Mucosa of descending colon (tissue), 3 donors: ENCODE results near the gene INSIG1. TPM values are rescaled to one million over a fixed set of nuclear protein-coding genes. Genes with fewer than 3 reads are reported as not detected.
A peak's percentile ranks its signal among the peaks of the same experiment; 100 is the strongest.

Source experiments
- ATAC-seq: fragments of 200-7000 bp; cut with Tn5 transposase; one replicate; pipeline ENCODE4 v1.9.1; 2020; ENCODE audit warnings: mild to moderate bottlenecking, moderate library complexity
- DNase-seq, 3 donors: peaks; one replicate each; pipeline ENCODE4 v3.0.0-alpha.2; 2020
- H3K36me3 ChIP-seq: fragments of 200-600 bp; one replicate; pipeline ENCODE4 v1.8.0; 2021; ENCODE audit warnings: low read depth, mild to moderate bottlenecking
- H3K4me1 ChIP-seq: fragments of 200-600 bp; one replicate; pipeline ENCODE4 v1.8.0; 2021; ENCODE audit warnings: low read depth, mild to moderate bottlenecking
- H3K4me3 ChIP-seq: fragments of 200-600 bp; one replicate; pipeline ENCODE4 v1.8.0; 2021; ENCODE audit warnings: mild to moderate bottlenecking
- H3K9me3 ChIP-seq: fragments of 200-600 bp; one replicate; pipeline ENCODE4 v1.8.0; 2021; ENCODE audit warnings: mild to moderate bottlenecking
- intact Hi-C, 2 donors: fragments of 100-400 bp; cut with DNase I in 1 of 2; cut with micrococcal nuclease in 1 of 2; formaldehyde crosslinking; loops; one replicate each; pipeline versions ENCODE4 v1.11.0 to v1.11.1; 2022; cut with DNase I, micrococcal nuclease
- total RNA-seq, 3 donors: library from RNA; stranded (reverse); fragmentation: NEBNext Ultra II Directional in 2 of 3; extraction: Animal tissue kit (Norgen Biotek cat#: 25700) in 2 of 3; gene quantifications; one replicate each; pipeline versions ENCODE4 v1.2.1 to v1.2.4, GENCODE V29; 2021 to 2023
- TF ChIP-seq, protein P1 (sequence below): fragments of 200-600 bp; IDR thresholded peaks from one replicate; pipeline ENCODE4 v1.8.0; 2022; ENCODE audit warnings: antibody characterized with exemption, mild to moderate bottlenecking
- donor health status: DM: no; HTN: no; CAD: no; lungs with moderate emphysema.
- donor health status: DM: no; HTN: no; CAD: no.
- donor health status: DM: no; HTN: yes; CAD: no.

Gene INSIG1
- total RNA-seq, 3 donors from 2014 or later, result 40.1 to 85.1 (median 83.2) TPM

DNA sequence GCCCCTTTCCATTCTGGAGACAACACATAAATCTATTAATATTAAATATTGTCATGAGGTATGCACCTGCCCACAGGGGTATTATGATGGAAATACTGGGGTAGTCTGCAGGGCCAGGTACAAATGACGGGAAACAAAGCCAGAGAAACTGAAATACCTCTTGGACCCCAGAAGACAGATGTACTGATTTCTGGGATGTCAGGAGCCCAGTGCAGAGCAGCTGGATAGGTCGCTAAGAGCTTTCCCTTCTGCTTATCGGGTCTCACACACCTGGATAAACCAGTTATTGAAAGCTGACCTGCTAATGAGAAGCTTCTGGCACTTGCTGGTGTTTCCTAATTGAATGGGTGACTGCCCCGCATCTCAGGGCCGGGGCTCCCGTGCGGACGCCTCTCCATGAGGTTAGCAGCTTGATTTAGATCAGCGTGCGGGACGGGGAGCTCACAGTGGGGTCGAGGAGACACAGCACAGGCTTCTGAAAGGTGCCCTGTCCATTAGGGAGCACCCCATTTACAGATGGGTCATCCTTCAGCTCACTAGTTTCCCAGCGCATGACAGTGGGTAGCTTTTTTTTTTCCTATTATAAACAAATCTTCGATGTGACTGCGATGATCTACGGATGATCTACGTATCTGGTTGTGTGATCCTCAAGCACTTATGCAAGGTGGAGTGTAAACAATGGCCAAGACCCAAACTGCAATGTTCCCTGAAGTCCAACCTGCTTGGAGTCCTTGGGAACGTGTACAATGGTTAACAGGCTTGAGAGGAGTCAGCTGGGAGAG is 1.5 kb upstream of the INSIG1 start:
- intact Hi-C loops, result no loop called here
- peaks cover 24% of the 10 kb centered on the region for H3K4me1 ChIP-seq
- no peaks in the 10 kb centered on the region for H3K9me3 ChIP-seq
- no peak for ATAC-seq
- TF ChIP-seq, protein P1, sequence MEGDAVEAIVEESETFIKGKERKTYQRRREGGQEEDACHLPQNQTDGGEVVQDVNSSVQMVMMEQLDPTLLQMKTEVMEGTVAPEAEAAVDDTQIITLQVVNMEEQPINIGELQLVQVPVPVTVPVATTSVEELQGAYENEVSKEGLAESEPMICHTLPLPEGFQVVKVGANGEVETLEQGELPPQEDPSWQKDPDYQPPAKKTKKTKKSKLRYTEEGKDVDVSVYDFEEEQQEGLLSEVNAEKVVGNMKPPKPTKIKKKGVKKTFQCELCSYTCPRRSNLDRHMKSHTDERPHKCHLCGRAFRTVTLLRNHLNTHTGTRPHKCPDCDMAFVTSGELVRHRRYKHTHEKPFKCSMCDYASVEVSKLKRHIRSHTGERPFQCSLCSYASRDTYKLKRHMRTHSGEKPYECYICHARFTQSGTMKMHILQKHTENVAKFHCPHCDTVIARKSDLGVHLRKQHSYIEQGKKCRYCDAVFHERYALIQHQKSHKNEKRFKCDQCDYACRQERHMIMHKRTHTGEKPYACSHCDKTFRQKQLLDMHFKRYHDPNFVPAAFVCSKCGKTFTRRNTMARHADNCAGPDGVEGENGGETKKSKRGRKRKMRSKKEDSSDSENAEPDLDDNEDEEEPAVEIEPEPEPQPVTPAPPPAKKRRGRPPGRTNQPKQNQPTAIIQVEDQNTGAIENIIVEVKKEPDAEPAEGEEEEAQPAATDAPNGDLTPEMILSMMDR, result no peak
- peak in 1 of 3 donors; percentile 16 for DNase-seq
- H3K4me3 ChIP-seq, result no peak overlapping the region
- H3K36me3 ChIP-seq, result no peaks in the 10 kb centered on the region

DNA sequence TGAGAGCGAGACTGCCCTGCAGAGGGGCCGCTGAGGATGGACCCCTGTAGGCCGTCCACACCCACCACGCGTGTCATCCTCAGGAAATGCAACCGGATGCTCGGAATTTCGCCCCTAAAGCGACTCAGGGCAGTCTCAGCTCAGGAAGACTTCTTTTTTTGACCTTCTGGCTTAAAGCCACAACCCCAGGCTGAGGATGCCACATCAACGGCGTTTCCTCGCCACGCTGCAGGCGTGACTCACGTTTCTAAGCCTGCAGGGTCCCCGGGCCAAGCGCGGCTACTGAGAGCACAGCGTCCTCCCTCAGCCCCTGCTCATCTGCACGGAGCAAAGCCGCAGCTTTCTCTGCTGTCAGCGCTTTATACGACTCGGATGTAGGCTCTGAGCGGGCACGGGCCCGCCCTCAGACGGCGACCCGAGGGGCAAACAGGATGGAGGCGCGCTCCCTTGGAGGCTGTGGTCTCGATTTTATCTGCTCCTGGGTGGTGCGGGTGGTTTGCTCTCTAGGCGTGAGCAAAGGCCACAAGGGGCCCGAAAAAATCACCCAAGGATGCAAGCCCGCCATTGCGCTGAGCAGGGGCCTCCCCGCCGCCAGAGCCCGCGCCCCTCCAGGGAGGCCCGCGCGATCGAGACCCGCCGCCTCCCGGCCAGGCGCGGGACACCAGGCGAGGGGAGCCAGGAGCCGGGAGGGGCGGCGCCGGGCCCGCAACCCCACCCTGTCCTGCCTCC is 726 bp upstream of the INSIG1 start:
- TF ChIP-seq, protein P1, result peak; percentile 18
- H3K4me3 ChIP-seq, result peak overlapping the region; percentile 30
- peaks cover 25% of the 10 kb centered on the region for H3K4me1 ChIP-seq
- H3K36me3 ChIP-seq, result no peaks in the 10 kb centered on the region
- intact Hi-C loops, result no loop called here
- peak; percentile 66 to 88 (median 78) for DNase-seq
- no peaks in the 10 kb centered on the region for H3K9me3 ChIP-seq
- ATAC-seq, result peak; percentile 53

DNA sequence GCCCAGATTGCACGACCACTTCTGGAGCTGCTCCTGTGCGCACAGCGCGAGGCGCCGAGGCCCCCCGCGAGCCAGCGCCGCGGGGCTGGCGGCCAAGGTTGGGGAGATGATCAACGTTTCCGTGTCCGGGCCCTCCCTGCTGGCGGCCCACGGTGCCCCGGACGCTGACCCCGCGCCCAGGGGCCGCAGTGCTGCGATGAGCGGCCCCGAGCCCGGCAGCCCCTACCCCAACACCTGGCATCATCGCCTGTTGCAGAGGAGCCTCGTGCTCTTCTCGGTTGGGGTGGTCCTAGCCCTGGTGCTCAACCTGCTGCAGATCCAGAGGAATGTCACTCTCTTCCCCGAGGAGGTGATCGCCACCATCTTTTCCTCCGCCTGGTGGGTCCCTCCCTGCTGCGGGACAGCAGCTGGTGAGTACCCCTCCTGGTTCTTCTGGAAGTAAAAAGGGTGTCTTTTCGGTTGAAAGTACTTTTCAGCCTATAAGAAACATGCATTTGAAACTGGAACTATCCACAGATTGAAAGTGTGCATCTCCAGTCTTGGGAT is 683 bp downstream of the INSIG1 start:
- no peaks in the 10 kb centered on the region for H3K36me3 ChIP-seq
- H3K9me3 ChIP-seq, result no peaks in the 10 kb centered on the region
- intact Hi-C loops, result no loop called here
- DNase-seq (peak in 2 of 3 donors; percentile 17 to 66), ATAC-seq (peak; percentile 6)
- H3K4me3 ChIP-seq, result peak overlapping the region; percentile 71
- H3K4me1 ChIP-seq, result peaks cover 25% of the 10 kb centered on the region
- TF ChIP-seq, protein P1, result no peak

DNA sequence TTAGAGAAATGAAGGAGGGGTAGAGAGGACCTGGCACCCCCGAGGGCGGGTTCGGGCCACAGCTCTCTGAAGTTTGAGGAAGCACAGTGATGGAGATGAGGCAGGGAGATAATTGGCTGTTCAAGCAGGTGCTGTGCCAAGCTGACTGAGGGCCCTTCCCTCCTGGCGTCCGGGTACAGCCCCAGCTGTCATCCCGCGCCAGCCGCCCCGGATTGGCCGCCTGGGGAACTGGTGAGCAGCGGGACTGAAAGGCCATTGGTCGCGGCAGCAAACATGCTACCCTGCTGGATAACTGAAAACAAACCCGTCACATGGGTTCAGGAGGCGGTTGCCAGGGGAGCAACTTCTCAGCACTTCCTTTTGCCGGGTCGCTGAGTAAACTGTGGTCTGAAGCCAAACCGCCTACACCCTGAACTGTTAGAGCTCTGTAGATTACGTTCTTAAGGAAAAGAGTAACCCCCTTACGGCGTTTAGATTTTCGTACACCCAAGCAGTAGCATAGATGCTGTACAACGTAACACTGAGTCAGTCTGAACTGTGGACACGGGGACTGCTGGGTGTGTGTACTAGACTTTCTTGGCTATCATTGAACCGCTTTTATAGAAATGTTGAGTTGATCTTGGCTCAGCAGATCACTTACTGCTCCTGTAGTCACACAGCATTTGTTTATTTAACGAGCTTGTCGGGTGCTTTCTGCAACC is 1.3 kb downstream of the INSIG1 start:
- Histone ChIP-seq H3K36me3 (no peaks in the 10 kb centered on the region), H3K4me3 (peak overlapping the region; percentile 71), H3K4me1 (peaks cover 25% of the 10 kb centered on the region), H3K9me3 (no peaks in the 10 kb centered on the region)
- peak; percentile 81 for ATAC-seq
- TF ChIP-seq, protein P1, result no peak
- peak; percentile 94 to 98 (median 97) for DNase-seq
- intact Hi-C loops, result no loop called here

DNA sequence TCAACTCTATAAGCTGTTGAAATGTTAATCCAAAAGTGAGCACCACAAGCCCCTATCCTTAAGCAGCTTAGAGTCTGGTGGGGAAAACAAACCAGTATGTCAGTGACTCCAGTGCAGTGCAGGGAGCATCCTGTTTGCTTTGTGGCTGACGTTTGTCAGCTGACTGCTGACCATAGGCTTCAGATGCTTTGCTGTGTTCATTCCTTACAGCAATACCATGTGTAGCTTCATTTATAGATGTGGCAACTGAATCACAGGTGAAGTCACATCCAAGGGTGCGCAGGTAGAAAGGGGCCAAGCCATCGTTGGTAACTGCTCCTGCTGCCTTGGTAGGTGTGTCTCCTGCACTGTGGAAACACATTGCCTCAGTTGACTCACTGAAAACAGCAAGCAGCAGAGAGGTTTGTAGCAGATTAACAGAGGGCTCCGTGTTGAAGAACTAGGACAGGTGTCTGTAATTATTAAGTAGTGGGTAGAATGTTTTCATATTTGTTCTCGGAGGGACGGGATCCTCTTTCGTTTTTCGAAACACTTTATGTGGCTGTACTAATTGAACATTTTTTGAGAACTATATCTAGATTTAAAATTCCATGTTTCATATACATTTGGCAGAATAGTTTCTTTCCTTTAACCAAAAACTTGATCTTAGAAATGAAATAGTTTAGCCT is 2.0 kb downstream of the INSIG1 start:
- peak in 1 of 3 donors; percentile 16 for DNase-seq
- Histone ChIP-seq H3K9me3 (no peaks in the 10 kb centered on the region), H3K4me3 (no peak overlapping the region), H3K36me3 (no peaks in the 10 kb centered on the region), H3K4me1 (peaks cover 25% of the 10 kb centered on the region)
- ATAC-seq, result no peak
- intact Hi-C loops, result no loop called here
- TF ChIP-seq, protein P1, result no peak
